ENCODE data around the gene LHX5.

Gene LHX5

DNA sequence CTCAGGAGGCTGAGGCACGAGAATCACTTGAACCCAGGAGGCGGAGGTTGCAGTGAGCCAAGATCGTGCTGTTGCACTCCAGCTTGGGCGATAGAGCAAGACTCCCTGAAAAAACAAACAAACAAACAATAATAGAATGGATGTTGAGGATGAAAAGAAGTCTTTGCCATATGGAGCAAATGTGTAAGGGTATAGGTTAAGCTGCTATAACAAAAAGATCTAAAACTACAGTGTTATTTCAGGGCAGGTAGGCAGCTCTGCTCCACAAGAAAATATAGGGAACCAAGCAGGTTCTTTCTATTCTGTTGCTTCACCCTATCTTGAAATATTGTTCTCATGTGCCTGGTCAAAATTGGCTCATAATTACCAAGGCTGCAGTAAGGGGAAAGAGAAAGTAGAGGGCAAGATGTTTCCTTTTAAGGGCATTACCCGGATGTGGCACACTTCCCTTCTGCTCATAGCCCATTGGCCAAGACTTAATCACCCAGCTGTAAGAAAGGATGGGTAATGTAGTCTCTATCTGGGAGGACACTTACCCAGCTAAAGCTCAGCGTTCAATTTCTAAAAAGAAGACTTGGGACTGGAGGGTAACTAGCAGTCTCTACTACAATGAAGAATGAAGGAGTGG is 26.0 kb downstream of the LHX5 start:
- DNase-seq (ENCODE audit: low read depth): no peak
- no peak for TF ChIP-seq CTCF (IDR thresholded peaks at IDR 0.05; ENCODE audit: control insufficient read depth, insufficient read depth, low read depth, low read length, missing control alignments)

DNA sequence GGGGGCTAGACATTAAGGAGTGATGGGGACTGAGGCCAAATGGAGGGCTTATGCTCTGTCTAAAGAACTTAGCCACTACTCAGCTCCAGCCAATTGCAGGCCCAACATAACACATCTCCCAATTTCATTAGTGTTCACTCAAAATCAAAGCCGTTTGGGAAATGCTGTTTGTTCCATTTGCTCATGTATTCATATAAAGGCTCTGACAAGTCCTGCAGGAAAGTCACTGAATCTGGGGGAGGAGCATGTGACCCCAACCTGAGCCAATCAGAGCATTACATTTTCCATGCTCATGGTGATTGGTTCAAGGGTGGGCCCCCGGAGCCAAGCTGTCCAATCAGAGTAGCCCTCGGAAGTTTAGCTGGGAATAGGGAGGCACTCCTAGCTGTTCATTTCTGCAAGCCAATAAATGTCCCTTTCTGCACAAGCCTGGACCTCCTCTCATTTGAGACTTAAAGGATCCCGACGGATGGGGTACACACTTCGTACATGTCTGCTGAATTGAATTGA is 28.6 kb downstream of the LHX5 start:
- DNase-seq (ENCODE audit: low read depth): no peak
- TF ChIP-seq CTCF (IDR thresholded peaks at IDR 0.05; ENCODE audit: control insufficient read depth, insufficient read depth, low read depth, low read length, missing control alignments): no peak
- no peak overlapping the region for H3K4me3 ChIP-seq (ENCODE audit: control insufficient read depth, low read depth, low read length)

More for the DNA sequence above, 26.0 kb downstream of the LHX5 start:
- H3K4me3 ChIP-seq (ENCODE audit: control insufficient read depth, low read depth, low read length): no peak overlapping the region

DNA sequence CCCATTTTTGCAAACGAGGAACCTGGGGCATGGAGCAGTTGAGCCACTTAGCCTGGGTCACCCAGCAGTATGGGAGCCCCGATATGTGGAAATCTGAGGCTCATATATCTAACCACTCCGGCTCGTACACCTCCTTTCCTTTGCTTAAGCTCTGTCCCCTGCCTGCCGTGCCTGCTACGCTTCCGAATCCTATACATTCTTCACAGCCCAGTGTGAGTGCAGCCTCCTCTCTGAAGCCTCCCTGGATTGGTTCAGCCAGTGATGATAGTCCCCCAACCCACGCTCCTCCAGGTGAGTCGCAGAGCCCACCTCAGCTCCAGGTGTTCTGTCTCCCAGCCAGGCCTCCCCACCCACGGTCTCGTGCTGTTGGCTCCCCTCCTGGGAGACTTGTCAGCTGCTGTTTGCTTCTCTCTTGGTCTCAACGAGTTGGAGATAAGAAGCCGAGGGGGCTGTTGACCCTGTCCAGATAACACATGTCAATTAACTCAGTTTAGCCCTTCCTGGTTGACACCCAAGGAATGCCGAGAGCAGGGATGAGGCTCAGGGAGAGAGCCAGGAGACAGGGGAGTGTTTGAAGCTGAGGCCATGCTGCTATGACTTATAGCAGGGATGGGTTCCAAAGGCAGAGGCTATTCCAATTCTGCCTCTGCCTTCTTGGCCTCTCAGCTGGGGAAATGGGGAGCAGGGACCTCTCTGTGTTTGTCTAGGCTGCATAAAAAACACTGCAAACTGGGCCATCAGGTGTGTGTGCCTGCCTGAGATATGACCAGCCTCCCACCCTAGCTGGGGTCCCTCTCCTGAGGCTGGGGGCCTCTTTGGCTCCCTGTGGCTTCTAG is 30.5 kb downstream of the LHX5 start:
- H3K4me3 ChIP-seq (ENCODE audit: control insufficient read depth, low read depth, low read length): no peak overlapping the region
- no peak for DNase-seq (ENCODE audit: low read depth)
- TF ChIP-seq CTCF (IDR thresholded peaks at IDR 0.05; ENCODE audit: control insufficient read depth, insufficient read depth, low read depth, low read length, missing control alignments): no peak

DNA sequence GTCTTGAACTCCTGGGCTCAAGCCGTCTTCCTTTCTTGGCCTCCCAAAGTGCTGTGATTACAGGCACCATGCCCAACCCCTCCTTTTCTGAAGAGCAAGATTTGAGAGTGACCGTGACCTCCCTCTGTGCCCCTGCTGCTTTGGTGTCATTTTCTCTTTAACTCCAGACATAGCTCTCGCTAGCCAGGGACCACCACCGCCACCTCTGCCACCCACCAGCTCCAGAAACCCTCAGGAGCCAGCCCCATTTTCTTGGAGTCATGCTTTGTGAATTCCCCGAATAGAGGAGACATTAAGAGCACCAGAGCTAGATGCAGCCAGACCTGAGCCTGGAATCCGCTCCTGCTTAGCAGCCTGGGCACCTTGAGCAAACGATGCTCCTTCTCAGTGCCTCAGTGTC is 31.3 kb downstream of the LHX5 start:
- TF ChIP-seq CTCF (IDR thresholded peaks at IDR 0.05; ENCODE audit: control insufficient read depth, insufficient read depth, low read depth, low read length, missing control alignments): no peak
- no peak overlapping the region for H3K4me3 ChIP-seq (ENCODE audit: control insufficient read depth, low read depth, low read length)
- DNase-seq (ENCODE audit: low read depth): no peak

- DNase-seq (ENCODE audit: low read depth): no peak
- peak; percentile 76 for TF ChIP-seq CTCF (IDR thresholded peaks at IDR 0.05; ENCODE audit: control insufficient read depth, insufficient read depth, low read depth, low read length, missing control alignments)
- no peak overlapping the region for H3K4me3 ChIP-seq (ENCODE audit: control insufficient read depth, low read depth, low read length)
Measured at GRCh38 chr12:113439606-113440030, 32.1 kb downstream of the LHX5 start.

- TF ChIP-seq CTCF (IDR thresholded peaks at IDR 0.05; ENCODE audit: control insufficient read depth, insufficient read depth, low read depth, low read length, missing control alignments): no peak
- no peak overlapping the region for H3K4me3 ChIP-seq (ENCODE audit: control insufficient read depth, low read depth, low read length)
- no peak for DNase-seq (ENCODE audit: low read depth)
Measured at GRCh38 chr12:113439301-113439597, 32.4 kb downstream of the LHX5 start.
